Pancreas (tissue), 10 donors: ENCODE results near the gene NBPF1. TPM values are rescaled to one million over a fixed set of nuclear protein-coding genes. Genes with fewer than 3 reads are reported as not detected.
"Not testable (repeated sequence)": the region's sequence is repeated elsewhere in the genome, so short reads cannot be mapped to it uniquely, and the experiment has no call there.

Experiments
- ATAC-seq, 4 donors: fragments of 200-7000 bp; cut with Tn5 transposase; one replicate each; pipeline versions ENCODE4 v1.8.0 to v1.9.1; 2020; ENCODE audit warnings: mild to moderate bottlenecking in 4 of 4, moderate library complexity in 4 of 4
- DNase-seq, 6 donors: peaks; one replicate each; pipeline ENCODE4 v3.0.0-alpha.2; 2020
- FAIRE-seq: peaks from 2 replicates; lab custom pipeline; 2012; peaks lifted over from hg19 to GRCh38; lab: Jason Lieb, UNC
- H3K27ac ChIP-seq, 4 donors: fragments of 200-600 bp; sonication (generic); 1 replicate in 3 of 4; 2 replicates in 1 of 4; pipeline versions ENCODE4 v1.5.0 to v1.8.0; 2020
- H3K27me3 ChIP-seq, 4 donors: fragments of 200-600 bp; one replicate each; pipeline ENCODE4 v1.8.0; 2021
- H3K36me3 ChIP-seq, 3 donors: fragments of 200-600 bp; sonication (generic) in 1 of 3; one replicate each; pipeline versions ENCODE4 v1.5.0 to v1.8.0; 2020 to 2021
- H3K4me1 ChIP-seq, 3 donors: fragments of 200-600 bp; one replicate each; pipeline ENCODE4 v1.8.0; 2021
- H3K4me3 ChIP-seq, 4 donors: fragments of 200-600 bp; sonication (generic) in 2 of 4; one replicate each; pipeline versions ENCODE4 v1.5.0 to v1.8.0; 2020 to 2021
- H3K9me3 ChIP-seq, 4 donors: fragments of 200-600 bp; one replicate each; pipeline ENCODE4 v1.8.0; 2021
- WGBS, 2 donors: extraction: QIAGEN DNeasy Blood & Tissue Kit; methylation state at CpG; one replicate each; pipeline ENCODE4 v1.1.7; 2013; 5-methylcytosine and 5-hydroxymethylcytosine counted together
- intact Hi-C, 3 donors: fragments of 100-400 bp; cut with DNase I; formaldehyde crosslinking; loops; one replicate each; pipeline versions ENCODE4 v1.11.1 to v1.14.2; 2022
- polyA plus RNA-seq, 2 donors: library from polyadenylated mRNA; stranded (reverse); fragments of 200-250 nt; gene quantifications; one replicate each; pipeline ENCODE4 v1.2.3, GENCODE V29; 2013
- total RNA-seq, 6 donors: library from RNA; stranded (reverse); fragmentation: NEBNext Ultra II Directional in 4 of 6; extraction: Animal tissue kit (Norgen Biotek cat#: 25700) in 4 of 6; gene quantifications; one replicate each; pipeline versions ENCODE4 v1.2.1 to v1.2.4, GENCODE V29; 2021 to 2023
- TF ChIP-seq, protein P1 (sequence below), 4 donors: fragments of 200-600 bp; sonication (generic) in 3 of 4; IDR thresholded peaks; one replicate each; pipeline versions ENCODE4 v1.5.0 to v1.8.0; 2021; ENCODE audit warnings: antibody characterized with exemption in 4 of 4
- donor health status: healthy with polysubstance abuse.
- donor health status: DM: no; HTN: no; CAD: no; lungs with moderate emphysema.
- donor health status: DM: no; HTN: no; CAD: no.
- donor health status: control.
- donor health status: control.
- donor health status: Bipolar disorder and iron deficiency.
- donor health status: DM: yes; HTN: yes; CAD: no.
- donor health status: DM: no; HTN: no; CAD: no.
- donor health status: DM: no; HTN: no; CAD: no.
- donor health status: DM: yes; HTN: yes; CAD: no.

Gene NBPF1
- total and polyA plus RNA-seq, 8 donors: 4.0 to 32.2 (median 13.4) TPM

DNA sequence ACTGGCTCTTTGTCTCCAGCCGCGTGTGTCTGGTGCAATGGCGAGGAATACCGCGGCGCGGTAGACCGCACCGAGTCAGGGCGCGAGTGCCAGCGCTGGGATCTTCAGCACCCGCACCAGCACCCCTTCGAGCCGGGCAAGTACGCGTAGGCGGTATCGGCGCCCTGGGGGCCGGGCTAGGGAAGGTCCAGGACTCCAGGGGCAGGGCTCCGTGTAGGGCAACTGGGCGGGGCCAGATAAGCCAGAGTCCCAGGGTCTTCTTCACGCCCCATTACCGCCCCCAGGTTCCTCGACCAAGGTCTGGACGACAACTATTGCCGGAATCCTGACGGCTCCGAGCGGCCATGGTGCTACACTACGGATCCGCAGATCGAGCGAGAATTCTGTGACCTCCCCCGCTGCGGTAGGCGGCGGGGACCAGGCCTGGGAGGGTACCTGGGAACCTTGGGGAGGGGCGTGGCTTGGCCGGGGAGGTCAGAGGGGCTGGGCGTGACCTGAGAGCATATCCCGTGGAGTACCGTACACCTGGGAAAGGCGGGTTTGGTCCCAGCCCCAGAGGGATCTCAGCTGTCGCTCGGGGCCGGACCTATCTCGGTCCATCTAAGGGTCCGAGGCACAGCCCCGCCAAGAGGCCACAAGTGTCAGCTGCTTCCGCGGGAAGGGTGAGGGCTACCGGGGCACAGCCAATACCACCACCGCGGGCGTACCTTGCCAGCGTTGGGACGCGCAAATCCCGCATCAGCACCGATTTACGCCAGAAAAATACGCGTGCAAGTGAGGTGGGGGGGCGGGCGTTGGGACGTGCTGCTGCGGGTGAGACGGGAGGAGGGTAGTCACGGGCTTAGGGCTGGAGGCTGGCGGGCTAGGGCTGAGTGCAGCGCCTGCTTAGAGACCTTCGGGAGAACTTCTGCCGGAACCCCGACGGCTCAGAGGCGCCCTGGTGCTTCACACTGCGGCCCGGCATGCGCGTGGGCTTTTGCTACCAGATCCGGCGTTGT is 34.1 kb upstream of the NBPF1 start:
- WGBS, 2 donors: 4% methylated on average over 24 to 60 of the region's 84 CpGs
- peak; percentile 60 to 81 (median 70) for DNase-seq
- peaks cover 21 to 23% (median 21%) of the 10 kb centered on the region in 3 donors for H3K4me1 ChIP-seq
- FAIRE-seq, H3K27me3 ChIP-seq, intact Hi-C loops, H3K36me3 ChIP-seq, H3K9me3 ChIP-seq: not testable (repeated sequence)
- H3K27ac ChIP-seq: peak overlapping the region in 2 of 4 donors; percentile 44 to 51
- peak; percentile 78 to 85 (median 82) for ATAC-seq
- peak overlapping the region in 3 of 4 donors; percentile 14 to 42 (median 35) for H3K4me3 ChIP-seq

DNA sequence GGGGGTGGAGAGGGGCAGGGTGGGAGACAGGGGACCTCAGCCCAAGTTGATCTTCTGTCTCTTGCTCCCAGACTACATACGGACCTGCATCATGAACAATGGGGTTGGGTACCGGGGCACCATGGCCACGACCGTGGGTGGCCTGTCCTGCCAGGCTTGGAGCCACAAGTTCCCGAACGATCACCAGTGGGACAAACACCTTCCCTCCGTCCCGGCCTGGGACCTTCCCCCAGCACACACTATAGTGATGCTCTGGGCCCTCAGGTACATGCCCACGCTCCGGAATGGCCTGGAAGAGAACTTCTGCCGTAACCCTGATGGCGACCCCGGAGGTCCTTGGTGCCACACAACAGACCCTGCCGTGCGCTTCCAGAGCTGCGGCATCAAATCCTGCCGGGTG is 33.4 kb upstream of the NBPF1 start:
- FAIRE-seq, ATAC-seq, H3K27ac ChIP-seq, H3K9me3 ChIP-seq, H3K4me3 ChIP-seq, H3K36me3 ChIP-seq, intact Hi-C loops, H3K27me3 ChIP-seq: not testable (repeated sequence)
- H3K4me1 ChIP-seq: peaks cover 21 to 27% (median 21%) of the 10 kb centered on the region in 3 donors
- peak in 5 of 6 donors; percentile 3 to 66 (median 31) for DNase-seq
- 77% methylated on average over 14 of the region's 17 CpGs; no CpG with 5 or more reads in 1 of the 2 donors for WGBS, 2 donors

DNA sequence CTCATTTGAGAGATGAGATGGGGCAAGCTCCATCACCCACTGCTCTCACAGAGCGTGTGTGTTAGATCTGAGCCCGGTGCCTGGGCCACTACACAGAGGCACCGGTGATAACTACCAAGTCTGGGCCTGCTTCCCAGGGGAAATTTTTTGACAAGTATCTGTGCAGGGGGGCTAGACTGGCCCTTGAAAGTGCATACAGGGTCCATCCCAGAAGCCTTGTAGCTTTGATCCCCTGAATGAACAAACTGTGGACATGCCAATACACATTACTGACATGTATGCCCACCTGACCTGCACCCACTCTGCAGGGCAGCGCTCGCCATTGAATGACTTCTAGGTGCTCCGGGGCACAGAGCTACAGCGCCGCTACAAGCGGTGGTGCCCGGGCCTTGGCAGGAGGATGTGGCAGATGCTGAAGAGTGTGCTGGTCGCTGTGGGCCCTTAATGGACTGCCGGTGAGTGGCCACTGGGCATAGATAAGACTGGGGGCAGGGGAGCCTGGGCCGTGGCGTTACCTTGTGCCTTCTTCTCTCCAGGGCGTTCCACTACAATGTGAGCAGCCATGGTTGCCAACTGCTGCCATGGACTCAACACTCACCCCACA is 32.8 kb upstream of the NBPF1 start:
- ATAC-seq, H3K9me3 ChIP-seq, intact Hi-C loops, H3K4me3 ChIP-seq, H3K36me3 ChIP-seq, FAIRE-seq, H3K27me3 ChIP-seq: not testable (repeated sequence)
- 85 to 86% methylated on average over 14 to 15 of the region's 15 CpGs for WGBS, 2 donors
- Histone ChIP-seq H3K4me1 (peaks cover 21 to 27% (median 21%) of the 10 kb centered on the region in 3 donors), H3K27ac (peak overlapping the region in 1 of 4 donors; percentile 80)
- DNase-seq: peak; percentile 19 to 78 (median 42)

DNA sequence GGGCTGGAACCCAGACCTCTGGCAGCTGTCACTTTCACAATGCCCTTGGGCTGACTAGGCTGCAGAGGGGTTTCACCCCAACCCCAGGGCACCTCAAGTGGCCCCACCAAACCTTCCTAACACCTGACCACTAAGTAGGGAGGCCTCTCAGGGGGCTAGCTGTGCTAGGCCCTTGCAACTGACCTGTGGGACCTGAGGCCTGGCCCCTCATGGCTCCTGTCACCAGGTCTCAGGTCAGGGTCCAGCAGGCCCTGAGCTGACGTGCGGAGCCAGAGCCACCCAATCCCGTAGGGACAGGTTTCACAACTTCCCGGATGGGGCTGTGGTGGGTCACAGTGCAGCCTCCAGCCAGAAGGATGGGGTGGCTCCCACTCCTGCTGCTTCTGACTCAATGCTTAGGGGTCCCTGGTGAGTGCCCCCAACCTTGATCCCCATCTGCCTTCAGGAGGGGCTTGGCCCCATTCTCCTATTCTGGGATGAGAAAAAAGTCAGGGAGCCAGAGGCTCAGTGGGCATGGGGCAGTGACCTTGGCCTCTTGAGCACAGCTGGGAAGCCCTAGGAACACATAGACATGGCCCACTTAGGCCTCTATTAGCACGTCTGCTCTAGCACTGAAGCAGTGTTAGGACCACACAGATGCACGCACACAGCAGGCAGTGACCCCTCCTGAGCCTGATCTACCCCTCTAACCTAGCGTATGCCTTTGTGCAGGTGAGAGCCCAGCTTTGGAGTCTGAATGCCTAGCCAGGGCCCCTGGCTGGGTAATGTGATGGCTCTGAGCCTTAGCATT is 32.1 kb upstream of the NBPF1 start:
- ATAC-seq (peak in 1 of 4 donors; percentile 0), DNase-seq (peak; percentile 31 to 88 (median 58))
- FAIRE-seq, intact Hi-C loops, H3K9me3 ChIP-seq, H3K27me3 ChIP-seq, H3K36me3 ChIP-seq: not testable (repeated sequence)
- peak overlapping the region; percentile 69 to 91 (median 80) for H3K4me3 ChIP-seq
- WGBS, 2 donors: 62 to 67% methylated on average over 6 to 7 of the region's 7 CpGs
- peak overlapping the region; percentile 62 to 84 (median 75) for H3K27ac ChIP-seq
- peaks cover 21 to 27% (median 21%) of the 10 kb centered on the region in 3 donors for H3K4me1 ChIP-seq

DNA sequence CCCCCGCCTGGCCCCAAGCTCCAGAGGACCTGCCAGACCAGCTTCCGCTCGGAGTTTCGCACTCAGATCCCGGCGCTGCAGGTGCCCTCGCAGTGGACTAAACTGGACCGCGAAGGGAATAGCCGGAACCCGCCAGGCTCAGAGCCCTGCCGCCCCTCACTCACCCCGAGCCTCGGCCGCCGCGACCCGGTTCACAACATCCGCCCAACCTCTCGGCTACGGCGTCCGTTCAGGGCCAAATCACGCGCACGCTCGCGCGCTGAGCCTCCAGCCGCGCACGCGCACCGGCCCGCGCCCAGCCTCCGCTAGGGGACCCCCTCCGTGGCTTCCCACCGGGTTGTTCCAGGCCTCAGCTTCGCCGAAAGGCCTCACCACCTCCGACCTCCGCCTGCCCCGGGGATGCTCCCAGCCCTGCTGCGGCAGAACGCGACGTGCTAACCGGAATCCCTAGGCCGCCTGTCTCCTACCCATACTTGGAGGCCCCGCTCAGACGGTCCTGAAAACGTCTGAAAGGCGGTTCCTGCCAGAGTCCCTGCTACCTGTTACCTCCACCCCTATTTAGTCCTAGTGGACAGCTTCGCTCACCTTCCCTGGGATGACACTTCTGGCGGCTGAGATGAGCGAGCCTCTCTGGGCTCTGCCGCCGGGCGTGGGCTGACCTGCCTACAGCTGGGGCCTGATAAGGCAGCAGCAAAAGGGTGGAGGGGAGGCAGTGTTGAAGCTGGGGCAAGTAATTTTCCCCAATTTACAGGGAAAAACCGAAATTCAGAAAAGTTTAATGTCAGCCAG is 31.3 kb upstream of the NBPF1 start:
- 4 to 5% methylated on average over 61 of the region's 61 CpGs for WGBS, 2 donors

DNA sequence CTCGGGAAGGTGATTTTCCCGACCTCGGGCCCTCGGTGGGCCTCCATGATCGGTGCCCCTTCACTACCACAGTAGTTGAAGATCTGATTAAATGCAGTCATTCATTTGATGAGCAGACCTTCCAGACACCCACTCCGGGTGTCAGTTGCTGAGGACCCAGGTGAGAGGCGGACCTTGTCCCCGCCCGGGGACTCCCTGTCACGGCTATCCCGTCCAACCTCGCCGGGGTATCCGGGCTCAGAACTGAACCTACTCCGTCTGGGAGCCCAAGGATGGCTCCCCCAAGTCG is 30.8 kb upstream of the NBPF1 start:
- 0 to 1% methylated on average over 16 of the region's 16 CpGs for WGBS, 2 donors
- no peak for ATAC-seq

More for the DNA sequence above, 31.3 kb upstream of the NBPF1 start:
- peak overlapping the region; percentile 62 to 84 (median 75) for H3K27ac ChIP-seq
- TF ChIP-seq, protein P1, sequence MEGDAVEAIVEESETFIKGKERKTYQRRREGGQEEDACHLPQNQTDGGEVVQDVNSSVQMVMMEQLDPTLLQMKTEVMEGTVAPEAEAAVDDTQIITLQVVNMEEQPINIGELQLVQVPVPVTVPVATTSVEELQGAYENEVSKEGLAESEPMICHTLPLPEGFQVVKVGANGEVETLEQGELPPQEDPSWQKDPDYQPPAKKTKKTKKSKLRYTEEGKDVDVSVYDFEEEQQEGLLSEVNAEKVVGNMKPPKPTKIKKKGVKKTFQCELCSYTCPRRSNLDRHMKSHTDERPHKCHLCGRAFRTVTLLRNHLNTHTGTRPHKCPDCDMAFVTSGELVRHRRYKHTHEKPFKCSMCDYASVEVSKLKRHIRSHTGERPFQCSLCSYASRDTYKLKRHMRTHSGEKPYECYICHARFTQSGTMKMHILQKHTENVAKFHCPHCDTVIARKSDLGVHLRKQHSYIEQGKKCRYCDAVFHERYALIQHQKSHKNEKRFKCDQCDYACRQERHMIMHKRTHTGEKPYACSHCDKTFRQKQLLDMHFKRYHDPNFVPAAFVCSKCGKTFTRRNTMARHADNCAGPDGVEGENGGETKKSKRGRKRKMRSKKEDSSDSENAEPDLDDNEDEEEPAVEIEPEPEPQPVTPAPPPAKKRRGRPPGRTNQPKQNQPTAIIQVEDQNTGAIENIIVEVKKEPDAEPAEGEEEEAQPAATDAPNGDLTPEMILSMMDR (IDR thresholded peaks at IDR 0.05): peak; percentile 28 to 55 (median 39)
- peaks cover 21 to 27% (median 21%) of the 10 kb centered on the region in 3 donors for H3K4me1 ChIP-seq
- H3K36me3 ChIP-seq, H3K27me3 ChIP-seq, H3K9me3 ChIP-seq, FAIRE-seq, intact Hi-C loops: not testable (repeated sequence)
- H3K4me3 ChIP-seq: peak overlapping the region; percentile 69 to 91 (median 80)
- ATAC-seq: peak; percentile 69 to 86 (median 79)
- DNase-seq: peak; percentile 95 to 100 (median 98)

DNA sequence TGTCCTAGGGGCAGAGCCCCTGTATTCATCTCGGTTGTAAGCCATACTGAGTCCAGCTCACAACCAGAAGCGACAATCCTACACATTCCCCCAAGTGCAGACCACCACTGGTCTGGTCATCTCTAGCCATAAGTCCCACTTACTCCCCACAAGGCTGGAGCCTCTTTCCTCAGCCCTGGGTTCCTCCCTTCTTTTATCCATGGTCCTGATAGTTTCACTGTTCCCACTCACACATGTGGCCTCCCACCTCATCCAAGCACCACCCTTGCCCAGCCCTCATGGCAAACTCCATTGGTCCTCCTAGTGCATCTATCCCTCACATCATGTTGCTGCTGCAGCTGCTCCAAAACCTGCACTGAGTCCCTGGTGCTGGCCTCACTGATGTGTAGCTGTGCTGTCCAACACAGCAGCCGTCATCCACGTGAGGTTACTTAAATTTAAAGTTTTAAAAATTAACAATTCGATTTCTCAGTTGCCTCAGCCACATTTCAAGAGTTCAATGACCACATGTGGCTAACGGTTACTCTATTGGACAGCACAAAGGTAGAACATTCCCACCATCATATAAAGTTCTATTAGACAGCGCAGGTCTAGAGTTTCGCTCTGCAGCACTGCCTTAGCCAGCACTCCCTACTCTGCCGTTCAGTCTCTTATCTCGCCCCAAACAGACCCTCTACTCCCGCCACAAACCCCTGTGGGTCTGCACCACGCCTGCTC is 30.3 kb upstream of the NBPF1 start:
- peak; percentile 11 to 71 (median 42) for DNase-seq
- H3K36me3 ChIP-seq, H3K27ac ChIP-seq, H3K9me3 ChIP-seq, FAIRE-seq, H3K27me3 ChIP-seq, intact Hi-C loops, ATAC-seq: not testable (repeated sequence)
- 15 to 18% methylated on average over 12 of the region's 12 CpGs for WGBS, 2 donors
- H3K4me1 ChIP-seq: peaks cover 21 to 27% (median 21%) of the 10 kb centered on the region in 3 donors
- H3K4me3 ChIP-seq: peak overlapping the region; percentile 69 to 91 (median 80)

More for the DNA sequence above, 30.8 kb upstream of the NBPF1 start:
- Histone ChIP-seq H3K4me1 (peaks cover 21 to 27% (median 21%) of the 10 kb centered on the region in 3 donors), H3K9me3 (no peaks in the 10 kb centered on the region), H3K27ac (peak overlapping the region; percentile 62 to 84 (median 75)), H3K4me3 (peak overlapping the region; percentile 69 to 91 (median 80)), H3K36me3 (no peaks in the 10 kb centered on the region), H3K27me3 (no peaks in the 10 kb centered on the region)
- TF ChIP-seq, protein P1 (IDR thresholded peaks at IDR 0.05): no peak
- intact Hi-C loops: no loop called here
- DNase-seq (no peak), FAIRE-seq (no peak)

DNA sequence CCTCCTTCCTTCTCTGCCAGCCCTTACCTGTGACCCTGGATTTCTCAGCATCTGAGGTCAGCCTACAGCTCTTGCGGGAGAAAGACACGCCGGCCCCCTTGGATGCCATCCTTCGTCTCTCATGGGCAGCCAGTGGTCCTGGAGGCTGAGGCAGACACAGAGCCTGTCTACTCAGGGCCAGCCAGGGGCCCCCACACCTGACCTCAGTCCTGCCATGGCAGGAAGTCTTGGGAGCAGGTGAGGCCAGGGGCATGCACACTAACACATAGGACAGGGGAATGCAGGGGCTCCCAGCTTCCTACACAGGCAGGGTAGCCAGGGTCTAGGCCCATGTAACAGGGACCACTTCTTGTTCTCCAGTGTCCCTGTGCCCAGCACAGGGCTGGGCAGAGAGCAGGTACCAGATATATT is 29.6 kb upstream of the NBPF1 start:
- H3K27ac ChIP-seq, H3K9me3 ChIP-seq, FAIRE-seq, intact Hi-C loops, H3K27me3 ChIP-seq, H3K36me3 ChIP-seq, ATAC-seq: not testable (repeated sequence)
- WGBS, 2 donors: 68 to 91% methylated on average over 4 of the region's 4 CpGs
- peak overlapping the region in 1 of 4 donors; percentile 91 for H3K4me3 ChIP-seq
- H3K4me1 ChIP-seq: peaks cover 21 to 27% (median 21%) of the 10 kb centered on the region in 3 donors
- DNase-seq: peak; percentile 31 to 86 (median 51)
